GM18951 (cell line): Measurements from ENCODE around the gene MKLN1.
"Not testable (repeated sequence)": the region's sequence is repeated elsewhere in the genome, so short reads cannot be mapped to it uniquely, and the experiment has no call there.

ENCODE experiments used
- POLR2A ChIP-seq: IDR thresholded peaks from 4 replicates; pipeline ENCODE4 v1.6.1; 2011; ENCODE audit warnings: mild to moderate bottlenecking; ENCODE audit not compliant: insufficient read length, insufficient read depth; ENCODE audit errors: extremely low read depth
- in situ Hi-C: fragments of 300-500 bp; cut with MboI; formaldehyde crosslinking; loops from one replicate; pipeline ENCODE4 v1.12.0; 2022; ENCODE audit warnings: low sequenced_read_pairs, mixed read lengths, inconsistent platforms; ENCODE audit not compliant: unreplicated experiment

MKLN1 gene

GRCh38 chr7:131489881-131490280 lies 162.2 kb downstream of the MKLN1 start:
- no peak for TF ChIP-seq POLR2A
- in situ Hi-C loops = no loop called here

DNA sequence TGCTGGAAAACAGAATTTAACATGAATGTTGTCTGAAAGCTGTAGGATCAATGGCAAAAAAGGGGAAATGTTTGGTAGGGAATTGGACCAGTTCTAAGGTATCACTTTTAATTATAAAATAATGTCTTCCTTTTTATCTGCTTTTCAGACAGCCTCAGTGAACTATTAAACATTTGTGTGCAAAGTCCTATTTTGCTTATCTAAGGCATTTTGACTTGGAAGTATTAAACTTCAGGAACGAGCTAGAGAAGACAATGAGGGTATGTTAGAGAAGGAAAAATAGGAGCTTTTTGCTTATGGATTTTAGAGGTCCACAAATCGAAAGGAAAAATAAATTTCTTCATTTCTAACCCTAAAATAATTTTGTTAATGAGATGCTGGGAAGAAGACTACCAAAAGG lies 165.4 kb downstream of the MKLN1 start:
- TF ChIP-seq POLR2A = no peak
- in situ Hi-C loops = no loop called here

DNA sequence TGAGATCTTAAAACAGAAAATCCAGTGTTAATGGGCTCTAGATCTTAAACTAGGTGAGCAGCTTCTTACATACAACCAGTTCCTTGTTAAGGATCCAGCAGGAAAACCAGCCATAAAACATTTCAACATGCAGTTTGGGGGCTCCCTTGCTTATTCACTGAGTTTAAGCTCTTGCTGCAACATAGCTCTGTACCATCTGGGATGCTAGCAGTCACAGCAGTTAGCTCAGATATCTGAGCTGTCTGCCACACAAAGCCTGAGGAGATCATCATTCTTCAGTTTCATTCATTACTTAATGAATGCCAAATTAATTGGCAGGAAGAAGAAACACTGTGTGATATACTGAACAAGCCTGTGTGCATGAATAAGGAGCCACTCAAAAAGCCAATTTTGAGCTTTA lies 165.9 kb downstream of the MKLN1 start:
- TF ChIP-seq POLR2A = no peak
- in situ Hi-C loops = no loop called here

DNA sequence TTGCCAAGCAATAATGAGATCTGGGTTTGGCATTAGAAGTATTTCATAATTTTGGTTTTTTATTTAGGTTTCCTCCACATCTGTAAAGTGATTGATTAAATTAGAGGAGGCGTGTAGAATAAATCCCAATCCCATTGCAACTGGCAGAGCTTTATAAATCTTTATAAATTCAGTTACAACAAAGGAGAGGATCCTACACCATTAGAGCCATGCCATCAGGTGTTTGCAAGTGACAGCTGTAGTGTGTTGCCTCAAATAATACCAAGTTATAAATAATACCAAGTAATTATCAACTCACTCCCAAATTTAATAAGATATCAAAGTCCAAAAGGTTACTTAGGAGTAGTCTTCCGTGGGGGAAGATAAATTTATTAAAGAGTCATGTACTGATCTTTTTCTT lies 166.5 kb downstream of the MKLN1 start:
- in situ Hi-C loops = no loop called here
- TF ChIP-seq POLR2A = no peak

DNA sequence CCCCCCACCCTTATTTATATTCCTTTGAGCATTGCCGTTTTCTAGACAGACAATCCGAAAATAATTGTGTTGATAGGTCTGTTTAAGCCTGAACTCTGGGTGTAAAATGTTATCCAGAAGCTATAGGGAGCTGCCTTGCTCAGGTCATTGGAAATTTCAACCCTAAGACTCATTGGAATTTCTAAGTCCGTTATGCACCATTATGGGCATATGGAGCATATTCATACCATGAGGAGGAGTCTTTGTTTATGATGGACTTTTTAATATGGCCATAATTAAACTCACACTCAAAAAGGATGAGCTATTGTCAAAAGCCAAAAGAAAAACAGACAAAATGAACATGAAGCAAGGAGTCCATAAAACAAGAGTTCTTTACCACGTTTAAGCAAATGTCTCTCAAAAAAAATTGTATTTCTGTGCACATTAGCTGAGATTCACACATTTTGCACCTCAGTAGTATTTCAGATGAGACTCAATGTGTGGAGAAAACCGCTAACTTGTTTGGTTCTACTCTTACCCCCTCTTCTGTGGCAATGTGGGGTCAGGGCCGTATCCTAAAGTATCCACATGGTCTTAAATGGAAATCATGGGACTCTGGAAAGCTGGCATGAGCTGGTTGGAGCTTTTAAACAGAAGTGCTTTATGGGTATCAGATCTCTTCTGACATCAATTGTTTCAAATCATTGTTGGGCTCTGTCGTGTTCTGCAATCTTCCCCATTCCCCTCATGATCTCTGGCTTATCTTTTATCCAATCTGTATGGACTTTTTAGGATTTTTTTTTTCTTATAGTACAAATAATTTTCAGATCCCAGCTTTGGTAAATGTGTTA lies 168.2 kb downstream of the MKLN1 start:
- in situ Hi-C loops = no loop called here
- no peak for TF ChIP-seq POLR2A

DNA sequence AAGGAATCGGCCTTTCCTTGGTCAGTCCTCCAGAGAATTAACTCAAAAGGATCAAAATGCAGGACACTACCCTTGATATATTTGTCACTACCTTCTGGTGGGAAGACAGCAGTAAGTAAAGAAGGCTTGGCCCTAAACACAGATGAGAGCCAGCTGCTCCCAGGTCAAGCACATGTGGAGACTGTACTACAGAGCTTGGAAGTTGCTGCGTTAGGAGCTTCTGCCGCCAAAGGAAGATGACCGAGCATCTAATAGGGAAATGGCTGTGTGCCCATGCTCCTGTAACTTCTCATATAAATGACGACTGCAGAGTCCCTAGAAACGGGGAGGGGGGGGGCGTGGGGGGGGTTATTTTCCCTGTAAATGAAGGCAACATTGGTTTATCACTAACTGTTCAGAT lies 169.8 kb downstream of the MKLN1 start:
- no peak for TF ChIP-seq POLR2A

DNA sequence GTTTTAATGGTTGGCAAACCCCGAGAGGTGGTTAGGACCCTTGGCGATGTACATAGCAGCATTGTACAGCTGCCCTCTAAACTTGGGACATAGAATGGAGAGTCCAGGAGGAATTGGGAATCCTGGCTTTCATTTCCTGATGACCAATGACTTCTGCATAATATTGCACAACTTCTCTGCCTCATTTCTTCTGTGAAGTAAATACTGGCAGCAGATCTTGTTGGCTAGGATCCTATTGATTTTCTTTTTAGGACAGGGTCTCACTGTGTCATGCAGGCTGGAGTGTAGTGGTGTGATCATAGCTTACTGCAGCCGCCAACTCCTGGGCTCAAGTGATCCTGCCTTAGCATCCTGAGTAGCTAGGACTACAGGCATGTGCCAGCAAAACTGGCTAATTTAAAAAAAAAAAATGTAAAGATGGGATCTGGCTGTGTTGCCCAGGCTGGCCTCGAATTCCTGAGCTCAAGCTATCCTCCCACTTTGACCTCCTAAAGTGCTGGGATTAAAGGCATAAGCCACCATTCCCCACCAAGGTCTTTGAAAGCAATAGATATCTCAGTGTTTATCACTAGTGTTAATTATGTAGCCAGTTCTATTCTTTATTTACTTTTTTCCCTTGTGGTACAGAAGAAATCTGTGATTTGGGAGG lies 170.7 kb downstream of the MKLN1 start:
- TF ChIP-seq POLR2A = no peak
- in situ Hi-C loops = no loop called here

More for the DNA sequence above, 169.8 kb downstream of the MKLN1 start:
- in situ Hi-C loops = no loop called here

GRCh38 chr7:131499801-131500200 lies 172.1 kb downstream of the MKLN1 start:
- in situ Hi-C loops = no loop called here
- no peak for TF ChIP-seq POLR2A

DNA sequence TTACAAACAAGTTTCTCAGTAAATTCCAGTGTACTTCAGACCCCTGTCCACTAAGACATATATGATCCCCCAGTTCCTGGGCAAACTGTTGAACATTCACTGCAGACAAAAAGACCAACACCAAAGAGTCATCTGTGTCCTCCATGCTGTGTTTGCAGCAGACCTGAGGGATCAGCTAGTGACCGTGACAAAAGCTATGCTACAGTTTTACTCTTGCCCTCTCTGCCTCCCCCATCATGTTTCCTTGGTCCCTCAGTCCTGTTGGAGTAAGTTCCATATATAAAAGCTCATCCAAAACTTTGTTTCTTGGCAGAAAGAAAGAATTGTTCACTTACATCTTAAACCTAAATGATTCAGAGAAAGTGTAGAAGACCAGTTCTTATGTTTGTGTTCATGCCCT lies 172.7 kb downstream of the MKLN1 start:
- in situ Hi-C loops = no loop called here
- no peak for TF ChIP-seq POLR2A

GRCh38 chr7:131501422-131501821 lies 173.7 kb downstream of the MKLN1 start:
- no peak for TF ChIP-seq POLR2A
- in situ Hi-C loops = no loop called here

- no peak for TF ChIP-seq POLR2A
- in situ Hi-C loops = no loop called here
Observed at GRCh38 chr7:131501930-131502685, 174.4 kb downstream of the MKLN1 start.

GRCh38 chr7:131502810-131503508 lies 175.3 kb downstream of the MKLN1 start:
- no peak for TF ChIP-seq POLR2A
- in situ Hi-C loops = no loop called here

GRCh38 chr7:131503639-131504038 lies 176.0 kb downstream of the MKLN1 start:
- in situ Hi-C loops = no loop called here
- TF ChIP-seq POLR2A = no peak

DNA sequence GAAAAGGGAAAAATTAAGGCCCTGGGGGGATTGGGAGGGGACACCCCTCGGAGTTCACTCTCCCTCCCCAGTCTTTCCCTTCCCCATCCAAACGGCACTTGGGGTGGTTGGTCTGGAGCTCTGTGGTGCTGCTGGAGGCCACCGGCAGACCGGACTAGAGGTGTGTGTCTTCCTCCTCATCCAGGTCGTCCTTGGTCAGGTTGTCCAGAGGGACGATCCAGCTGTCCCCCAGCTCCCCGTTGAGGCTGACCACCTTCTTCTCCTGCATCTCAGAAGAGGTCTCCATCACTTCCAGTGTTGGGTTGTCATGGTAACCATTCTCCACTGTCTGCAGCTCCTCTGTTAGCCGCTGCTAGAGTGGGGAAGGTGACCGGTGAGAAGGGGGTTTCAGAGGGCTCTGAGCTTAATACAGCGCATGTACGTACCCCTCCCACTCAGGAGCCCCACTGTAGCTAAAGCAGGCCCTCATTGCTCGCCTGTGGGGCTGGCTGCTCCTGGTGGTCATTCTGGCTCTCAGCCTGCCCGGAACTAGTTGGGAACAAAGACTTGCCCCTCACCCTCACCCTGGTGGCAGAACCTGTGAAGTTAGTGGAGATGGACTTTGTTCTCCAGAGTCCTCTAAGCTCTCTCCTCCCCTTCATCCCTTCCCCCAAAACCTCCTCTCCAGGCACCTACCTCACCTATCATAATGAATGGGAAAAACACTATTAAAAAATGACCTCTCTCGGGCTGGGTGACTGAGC lies 176.7 kb downstream of the MKLN1 start:
- TF ChIP-seq POLR2A = no peak
- in situ Hi-C loops = no loop called here

DNA sequence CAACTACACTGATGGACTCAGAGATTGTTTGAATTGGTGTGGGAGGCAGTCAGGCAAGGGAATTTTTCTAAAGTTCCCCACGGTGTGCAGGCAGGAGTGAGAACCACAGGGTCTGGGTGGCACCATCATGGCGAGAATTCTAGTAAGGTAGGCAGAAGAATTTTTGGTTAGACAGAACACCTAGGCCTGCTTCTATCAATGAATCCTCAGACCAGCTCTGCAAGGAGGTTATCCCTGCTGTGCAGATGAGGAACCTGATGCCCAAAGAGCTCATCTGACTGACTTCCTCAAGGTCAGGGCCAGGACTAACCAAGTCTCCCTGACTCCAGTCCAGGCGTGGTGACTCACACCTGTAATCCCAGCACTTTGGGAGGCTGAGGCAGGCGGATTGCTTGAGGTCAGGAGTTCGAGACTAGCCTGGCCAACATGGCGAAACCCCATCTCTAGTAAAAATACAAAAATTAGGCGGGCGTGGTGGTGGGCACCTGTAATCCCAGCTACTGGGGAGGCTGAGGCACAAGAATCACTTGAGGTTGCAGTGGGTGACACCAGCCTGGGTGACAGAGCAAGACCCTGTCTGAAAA lies 177.5 kb downstream of the MKLN1 start:
- in situ Hi-C loops = not testable (repeated sequence)
